Amniotic stem cell (primary cell): Measurements from ENCODE around the gene EVI5L.

Experiments used
- DNase-seq: peaks from one replicate; lab custom pipeline; 2025; lab: John Stamatoyannopoulos, UW

Gene EVI5L

DNA sequence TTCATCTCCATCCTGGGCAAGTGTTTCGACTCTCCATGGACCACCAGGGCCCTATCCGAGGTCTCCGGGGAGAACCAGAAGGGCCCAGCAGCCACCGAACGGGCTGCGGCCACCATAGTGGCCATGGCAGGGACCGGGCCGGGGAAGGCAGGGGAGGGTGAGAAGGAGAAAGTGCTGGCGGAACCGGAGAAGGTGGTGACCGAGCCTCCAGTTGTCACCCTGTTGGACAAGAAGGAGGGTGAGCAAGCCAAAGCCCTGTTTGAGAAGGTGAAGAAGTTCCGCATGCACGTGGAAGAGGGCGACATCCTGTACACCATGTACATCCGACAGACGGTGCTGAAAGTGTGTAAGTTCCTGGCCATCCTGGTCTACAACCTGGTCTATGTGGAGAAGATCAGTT is 68.9 kb downstream of the EVI5L start:
- DNase-seq: no peak

DNA sequence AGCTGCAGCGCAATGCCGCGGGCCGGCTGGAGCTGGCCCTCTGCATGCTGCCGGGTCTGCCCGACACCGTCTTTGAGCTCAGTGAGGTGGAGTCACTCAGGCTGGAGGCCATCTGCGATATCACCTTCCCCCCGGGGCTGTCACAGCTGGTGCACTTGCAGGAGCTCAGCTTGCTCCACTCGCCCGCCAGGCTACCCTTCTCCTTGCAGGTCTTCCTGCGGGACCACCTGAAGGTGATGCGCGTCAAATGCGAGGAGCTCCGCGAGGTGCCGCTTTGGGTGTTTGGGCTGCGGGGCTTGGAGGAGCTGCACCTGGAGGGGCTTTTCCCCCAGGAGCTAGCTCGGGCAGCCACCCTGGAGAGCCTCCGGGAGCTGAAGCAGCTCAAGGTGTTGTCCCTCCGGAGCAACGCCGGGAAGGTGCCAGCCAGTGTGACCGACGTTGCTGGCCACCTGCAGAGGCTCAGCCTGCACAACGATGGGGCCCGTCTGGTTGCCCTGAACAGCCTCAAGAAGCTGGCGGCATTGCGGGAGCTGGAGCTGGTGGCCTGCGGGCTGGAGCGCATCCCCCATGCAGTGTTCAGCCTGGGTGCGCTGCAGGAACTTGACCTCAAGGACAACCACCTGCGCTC is 69.8 kb downstream of the EVI5L start:
- DNase-seq: no peak

DNA sequence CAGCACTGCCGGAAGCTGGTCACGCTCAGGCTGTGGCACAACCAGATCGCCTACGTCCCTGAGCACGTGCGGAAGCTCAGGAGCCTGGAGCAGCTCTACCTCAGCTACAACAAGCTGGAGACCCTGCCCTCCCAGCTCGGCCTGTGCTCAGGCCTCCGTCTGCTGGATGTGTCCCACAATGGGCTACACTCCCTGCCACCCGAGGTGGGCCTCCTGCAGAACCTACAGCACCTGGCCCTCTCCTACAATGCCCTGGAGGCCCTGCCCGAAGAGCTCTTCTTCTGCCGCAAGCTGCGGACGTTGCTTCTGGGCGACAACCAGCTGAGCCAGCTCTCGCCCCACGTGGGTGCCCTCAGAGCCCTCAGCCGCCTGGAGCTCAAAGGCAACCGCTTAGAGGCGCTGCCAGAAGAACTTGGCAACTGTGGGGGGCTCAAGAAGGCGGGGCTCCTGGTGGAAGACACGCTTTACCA is 70.4 kb downstream of the EVI5L start:
- no peak for DNase-seq

DNA sequence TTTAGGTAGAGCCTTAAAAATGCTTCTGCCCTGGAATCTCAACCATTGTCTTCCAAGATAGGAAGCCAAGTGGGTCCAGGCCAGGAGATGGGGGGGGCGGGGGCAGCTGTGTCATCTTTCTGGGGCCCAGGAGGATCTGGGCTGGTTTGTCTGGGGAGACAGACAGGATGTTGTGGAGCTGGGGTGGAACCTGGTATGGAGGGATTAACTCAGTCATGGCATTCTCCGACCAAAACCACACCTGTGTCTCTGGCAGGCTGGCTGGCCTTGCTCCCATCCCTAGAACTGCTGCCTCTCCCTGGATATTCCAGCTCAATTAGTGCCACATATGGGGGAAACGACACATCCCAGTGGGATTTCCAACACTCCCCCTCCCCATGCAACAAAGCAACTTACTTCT is 70.9 kb downstream of the EVI5L start:
- DNase-seq: no peak

DNA sequence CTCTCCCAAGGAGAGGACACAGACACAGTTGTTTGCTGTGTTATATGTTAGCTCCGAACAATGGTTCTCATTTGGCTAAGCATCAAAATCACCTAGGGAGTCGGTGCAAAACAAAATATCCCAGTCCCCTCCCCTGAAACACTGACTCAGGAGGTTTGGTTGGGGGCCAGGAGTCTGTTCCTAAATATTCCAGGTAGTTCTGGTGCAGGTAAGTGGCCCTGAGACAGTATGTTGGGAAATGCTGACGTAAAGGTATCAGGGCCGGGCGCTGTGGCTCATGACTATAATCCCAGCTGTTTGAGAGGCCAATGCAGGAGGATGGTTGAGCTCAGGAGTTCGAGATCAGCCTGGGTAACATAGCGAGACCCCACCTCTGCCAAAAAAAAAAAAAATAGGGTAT is 71.3 kb downstream of the EVI5L start:
- no peak for DNase-seq

DNA sequence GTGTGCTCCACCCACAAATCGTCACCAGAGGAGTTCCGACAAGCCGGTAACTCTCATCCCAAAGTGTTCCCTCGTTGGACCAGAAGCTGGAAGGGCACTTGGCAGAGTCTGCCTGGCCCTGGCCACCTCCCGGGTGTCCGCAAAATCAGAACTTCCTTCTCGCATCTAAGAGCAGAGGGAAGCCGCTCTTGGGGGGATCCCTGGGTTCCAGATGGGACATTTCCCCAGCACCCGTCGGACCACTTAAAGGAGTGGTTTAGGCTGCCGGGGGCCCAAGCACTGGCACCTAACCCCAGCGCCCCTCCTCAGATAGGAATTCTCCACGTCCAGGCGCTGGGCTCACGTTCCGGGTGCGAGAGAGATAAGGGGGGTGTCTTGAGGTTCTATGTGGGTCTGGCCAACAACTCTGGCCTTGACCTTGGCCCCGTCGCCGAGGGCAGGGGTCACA is 72.8 kb downstream of the EVI5L start:
- DNase-seq: no peak

DNA sequence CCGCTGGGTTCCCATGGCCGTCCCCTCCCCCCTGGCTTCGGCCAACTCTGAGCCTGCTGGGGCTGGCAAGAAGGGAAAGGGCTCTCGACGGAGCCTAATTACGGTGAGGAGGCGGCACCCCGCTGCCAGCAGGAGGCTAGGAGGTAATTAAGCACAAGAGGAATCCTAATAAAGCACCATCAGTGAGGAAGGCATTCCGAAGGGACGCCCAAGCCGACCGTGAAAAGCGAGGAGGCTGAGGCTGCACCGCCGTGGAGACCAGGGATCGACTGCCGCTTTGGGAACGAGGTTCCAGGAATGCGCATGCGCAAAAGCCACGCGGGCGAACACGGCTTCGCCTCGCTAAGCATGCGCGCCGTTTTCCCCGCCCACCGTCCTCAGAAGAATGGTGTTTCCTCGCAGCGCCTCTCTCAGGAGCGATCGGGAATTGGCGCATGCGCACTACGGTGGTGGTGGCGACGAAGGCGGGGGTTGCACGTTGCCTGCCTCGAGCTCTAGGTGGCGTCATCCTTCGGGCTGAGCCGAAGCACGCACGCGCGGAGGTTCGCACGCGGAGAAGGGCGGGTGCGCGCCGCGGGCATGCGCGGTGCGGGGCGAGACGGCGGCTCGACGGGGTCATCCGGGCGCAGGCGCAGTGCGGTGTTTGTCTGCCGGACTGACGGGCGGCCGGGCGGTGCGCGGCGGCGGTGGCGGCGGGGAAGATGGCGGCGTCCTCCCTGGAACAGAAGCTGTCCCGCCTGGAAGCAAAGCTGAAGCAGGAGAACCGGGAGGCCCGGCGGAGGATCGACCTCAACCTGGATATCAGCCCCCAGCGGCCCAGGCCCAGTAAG is 73.4 kb downstream of the EVI5L start, which contains the start of gene MAP2K7:
MAP2K7 (plus strand) TSS at position 634 of the 830 bp plus-strand sequence; CDS start at position 702, 68 bp downstream.
- peak; percentile 97 for DNase-seq

DNA sequence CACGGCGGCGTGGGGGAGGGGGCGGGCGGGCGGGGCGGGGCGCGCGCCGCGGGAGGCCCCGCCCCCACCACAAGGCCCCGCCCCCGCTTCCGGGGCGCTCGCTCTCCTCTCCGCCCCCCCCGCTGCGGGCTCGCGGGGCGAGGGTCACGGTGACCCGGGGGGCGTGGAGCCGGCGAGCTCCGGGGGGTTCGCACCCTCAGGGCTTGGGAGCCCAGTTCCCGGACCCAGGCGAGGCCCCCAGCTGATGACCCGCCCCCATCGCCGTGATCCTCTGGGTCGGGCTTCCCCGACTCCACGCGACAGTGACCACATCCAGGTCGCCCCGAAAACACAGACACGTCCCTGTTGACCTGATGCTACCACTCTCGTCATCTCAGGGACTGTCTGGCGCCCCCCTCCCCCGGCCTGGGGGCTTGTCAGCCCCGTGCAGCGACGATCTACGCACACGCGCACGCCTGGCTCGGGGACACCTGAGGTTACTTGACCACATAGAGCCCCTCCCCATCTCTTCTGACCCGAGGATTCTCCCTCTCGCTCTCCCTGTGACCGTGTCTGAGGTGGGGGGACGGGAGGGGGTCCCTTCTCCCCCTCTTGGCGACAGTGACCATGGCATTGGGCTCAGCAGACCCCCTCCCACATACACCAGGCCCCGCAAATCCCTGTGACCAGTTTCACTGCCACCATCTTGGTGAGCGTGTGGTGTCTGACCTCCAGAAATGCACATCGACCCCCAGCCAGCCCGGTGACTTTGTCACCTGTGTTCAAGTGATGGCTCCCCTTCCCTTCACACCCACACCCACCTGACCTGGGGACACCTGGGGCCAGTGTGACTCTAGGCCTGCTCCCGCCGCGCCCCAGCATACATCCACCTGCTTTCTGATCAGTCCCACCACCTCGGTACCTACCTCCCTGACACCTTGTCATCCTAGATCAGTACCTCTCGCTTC is 74.3 kb downstream of the EVI5L start:
- DNase-seq: no peak

DNA sequence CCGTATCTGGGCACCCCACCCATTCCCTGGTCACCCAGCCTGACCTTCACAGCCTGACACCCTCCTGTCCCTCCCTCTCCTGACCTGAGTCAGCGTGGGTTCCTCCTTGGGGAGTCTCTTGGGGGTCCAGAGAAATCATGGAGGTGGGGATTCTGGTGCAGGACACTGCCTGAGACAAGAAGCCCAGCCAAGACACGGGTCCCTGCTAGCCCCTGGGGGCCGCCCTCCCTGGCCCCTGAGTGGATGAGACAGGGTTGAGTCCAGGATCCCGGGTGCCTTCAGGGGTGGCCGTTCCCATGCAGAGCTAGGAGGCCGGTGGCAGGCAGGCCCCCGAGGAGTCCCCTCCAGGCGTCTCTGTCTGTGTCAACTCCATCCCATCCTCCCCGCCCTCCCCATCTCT is 75.2 kb downstream of the EVI5L start:
- DNase-seq: no peak

DNA sequence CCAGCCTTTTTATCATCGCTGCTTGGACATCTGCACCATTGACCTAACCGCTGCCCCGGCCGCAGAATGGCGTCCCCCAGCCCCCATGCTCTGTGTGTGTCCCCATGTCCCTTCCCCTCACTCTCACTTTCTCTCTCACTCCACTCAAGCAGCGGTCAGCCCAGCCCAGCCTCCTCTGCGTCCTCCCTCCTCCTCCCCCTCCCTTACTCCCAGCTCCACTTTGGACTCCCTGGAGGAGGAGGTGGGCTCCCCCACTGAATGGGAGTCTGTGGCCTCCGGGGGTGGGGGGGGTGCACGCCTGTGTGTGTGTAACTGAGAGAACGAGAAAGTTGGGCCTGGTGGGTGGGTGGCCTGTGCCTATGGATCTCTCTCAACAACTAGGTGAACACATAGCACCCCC is 75.8 kb downstream of the EVI5L start:
- no peak for DNase-seq

DNA sequence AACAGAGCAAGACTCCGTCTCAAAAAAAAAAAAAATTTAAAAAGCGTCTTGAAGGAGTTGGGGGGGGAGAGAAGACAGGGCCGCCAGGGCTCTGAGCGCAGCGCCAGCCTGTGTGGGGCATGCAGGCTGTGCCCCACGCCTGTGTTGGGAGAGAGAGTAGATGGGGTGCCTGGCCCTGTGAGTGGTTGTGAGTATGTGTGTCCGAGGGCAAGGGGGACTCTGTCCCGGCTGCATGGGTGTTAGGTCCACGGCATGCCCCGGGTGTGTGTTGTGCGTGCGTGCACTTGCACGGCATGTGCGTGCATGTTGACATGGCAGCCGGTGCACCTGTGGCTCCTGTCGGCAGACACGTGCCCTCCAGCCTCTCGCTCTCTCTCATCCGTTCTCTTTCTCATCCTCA is 77.1 kb downstream of the EVI5L start:
- DNase-seq: no peak

DNA sequence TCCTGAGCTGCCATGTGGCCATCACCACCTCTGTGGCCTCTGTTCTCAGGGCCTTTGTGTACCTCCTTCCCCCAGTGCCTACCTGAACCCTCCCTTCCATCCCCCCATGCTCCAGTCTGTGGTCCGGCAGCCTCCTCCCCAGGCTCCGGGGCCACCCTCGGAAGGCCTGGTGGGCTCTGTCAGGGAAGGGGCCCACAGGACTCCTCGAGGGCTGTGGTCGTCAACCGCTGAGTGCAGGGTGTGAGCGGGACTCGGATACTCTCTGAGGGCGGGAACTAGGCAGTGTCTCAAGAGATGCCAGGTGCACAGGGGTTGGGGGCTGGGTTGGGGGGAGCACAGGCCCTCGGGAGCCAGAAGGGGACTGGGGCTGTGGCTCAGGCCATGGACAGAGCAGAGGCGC is 77.5 kb downstream of the EVI5L start:
- DNase-seq: no peak

DNA sequence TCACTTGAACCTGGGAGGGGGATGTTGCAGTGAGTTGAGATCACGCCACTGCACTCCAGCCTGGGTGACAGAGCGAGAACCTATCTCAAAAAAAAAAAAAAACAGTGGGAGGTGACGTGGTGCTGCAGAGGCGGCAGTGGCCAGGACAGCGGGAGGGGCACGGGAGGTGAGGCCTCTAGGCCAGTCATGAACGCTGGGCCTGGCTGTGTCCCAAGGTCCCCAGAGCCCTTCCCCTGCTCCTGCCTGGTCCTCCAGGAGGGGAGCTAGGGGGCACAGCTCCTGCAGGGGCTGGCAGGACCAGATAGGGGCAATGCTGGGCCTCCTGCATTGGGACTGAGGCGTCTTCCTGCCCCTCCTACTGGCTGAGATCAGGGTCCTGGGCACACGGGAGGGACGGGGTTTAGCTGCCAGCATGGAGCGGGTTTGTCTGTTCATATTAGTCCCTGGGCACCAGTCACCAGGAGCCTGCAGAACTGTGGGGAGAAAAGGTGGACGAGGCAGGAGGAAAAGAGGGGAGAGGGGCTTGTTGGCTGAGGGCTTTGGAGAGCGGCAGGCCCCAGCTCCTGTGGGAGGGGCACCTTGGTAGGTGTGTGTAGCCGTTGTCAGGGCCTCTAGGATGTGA is 78.2 kb downstream of the EVI5L start:
- no peak for DNase-seq

DNA sequence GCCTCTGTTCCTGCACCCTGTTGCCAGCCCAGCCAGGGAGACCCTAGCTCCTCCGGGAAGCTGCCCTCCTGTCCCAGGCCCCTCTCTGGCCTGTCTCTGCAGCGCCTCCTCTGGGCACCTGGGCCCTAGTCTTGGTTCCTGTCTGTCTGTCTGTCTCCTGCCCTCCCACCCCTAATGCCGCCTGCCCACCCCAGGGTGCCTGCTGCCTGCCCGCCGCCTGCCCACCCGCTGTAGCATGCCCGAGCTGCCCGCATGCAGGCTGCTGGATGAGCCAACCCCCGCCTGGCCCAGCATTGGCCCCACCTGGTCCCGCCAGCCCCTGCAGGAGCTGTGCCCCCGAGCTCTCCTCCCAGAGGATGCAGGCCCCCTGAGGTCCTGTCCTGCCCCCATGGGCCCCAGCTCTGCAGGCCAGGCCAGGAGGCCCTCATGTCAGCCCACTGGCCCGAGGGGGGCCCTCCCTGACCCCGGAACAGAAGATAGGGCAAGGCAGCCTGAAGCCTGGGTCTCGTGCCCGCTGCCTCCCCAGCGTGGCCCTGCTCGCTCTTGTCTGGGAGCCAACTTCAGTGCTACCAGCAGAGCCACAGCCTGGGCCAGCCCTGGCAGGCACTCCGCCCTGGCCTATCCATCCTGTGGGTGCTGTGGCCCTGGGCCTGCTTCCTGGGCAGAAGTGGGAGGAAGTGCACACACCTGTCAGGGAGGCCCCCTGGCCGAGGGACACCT is 78.9 kb downstream of the EVI5L start:
- no peak for DNase-seq

DNA sequence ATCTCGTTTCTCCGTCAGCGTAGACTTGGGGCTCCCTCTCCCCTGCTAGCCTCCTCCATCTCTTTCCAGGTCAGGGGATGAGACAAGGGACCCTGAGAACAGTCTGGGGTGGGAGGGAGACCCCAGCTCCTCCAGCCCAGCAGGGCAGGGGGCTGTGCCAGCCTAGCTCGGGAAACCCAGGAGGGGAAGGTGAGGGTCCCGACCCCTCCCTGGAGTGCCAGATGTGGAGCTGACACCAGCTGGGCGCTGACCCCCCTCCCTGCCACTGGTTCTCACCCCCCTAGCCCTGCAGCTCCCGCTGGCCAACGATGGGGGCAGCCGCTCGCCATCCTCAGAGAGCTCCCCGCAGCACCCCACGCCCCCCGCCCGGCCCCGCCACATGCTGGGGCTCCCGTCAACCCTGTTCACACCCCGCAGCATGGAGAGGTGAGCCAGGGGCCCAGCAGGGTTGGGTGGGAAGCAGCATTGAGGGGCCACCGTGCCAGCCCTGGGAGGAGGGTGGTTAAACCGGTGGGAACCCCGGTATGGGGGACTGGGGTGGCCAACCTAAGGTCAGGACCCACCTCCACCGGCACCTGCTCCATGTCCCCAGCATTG is 79.6 kb downstream of the EVI5L start:
- no peak for DNase-seq

DNA sequence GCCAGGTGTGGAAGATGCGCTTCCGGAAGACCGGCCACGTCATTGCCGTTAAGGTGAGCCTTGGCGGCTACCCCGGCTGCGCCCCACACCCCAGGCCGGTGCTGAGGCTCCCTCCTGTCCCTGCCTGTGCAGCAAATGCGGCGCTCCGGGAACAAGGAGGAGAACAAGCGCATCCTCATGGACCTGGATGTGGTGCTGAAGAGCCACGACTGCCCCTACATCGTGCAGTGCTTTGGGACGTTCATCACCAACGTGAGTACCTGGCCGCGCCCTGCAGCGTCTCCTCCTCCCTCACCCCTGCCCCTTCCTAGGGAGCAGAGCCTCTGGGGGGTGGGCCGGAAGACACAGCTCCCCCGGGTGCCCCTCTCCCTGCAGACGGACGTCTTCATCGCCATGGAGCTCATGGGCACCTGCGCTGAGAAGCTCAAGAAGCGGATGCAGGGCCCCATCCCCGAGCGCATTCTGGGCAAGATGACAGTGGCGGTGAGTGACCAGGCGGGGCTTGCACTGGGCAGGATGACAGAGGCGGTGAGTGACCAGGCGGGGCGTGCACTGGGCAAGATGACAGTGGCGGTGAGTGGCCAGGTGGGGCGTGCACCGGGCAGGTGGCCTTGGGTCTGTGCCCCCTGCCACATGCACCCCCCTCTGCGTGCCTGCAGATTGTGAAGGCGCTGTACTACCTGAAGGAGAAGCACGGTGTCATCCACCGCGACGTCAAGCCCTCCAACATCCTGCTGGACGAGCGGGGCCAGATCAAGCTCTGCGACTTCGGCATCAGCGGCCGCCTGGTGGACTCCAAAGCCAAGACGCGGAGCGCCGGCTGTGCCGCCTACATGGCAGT is 80.5 kb downstream of the EVI5L start:
- no peak for DNase-seq

DNA sequence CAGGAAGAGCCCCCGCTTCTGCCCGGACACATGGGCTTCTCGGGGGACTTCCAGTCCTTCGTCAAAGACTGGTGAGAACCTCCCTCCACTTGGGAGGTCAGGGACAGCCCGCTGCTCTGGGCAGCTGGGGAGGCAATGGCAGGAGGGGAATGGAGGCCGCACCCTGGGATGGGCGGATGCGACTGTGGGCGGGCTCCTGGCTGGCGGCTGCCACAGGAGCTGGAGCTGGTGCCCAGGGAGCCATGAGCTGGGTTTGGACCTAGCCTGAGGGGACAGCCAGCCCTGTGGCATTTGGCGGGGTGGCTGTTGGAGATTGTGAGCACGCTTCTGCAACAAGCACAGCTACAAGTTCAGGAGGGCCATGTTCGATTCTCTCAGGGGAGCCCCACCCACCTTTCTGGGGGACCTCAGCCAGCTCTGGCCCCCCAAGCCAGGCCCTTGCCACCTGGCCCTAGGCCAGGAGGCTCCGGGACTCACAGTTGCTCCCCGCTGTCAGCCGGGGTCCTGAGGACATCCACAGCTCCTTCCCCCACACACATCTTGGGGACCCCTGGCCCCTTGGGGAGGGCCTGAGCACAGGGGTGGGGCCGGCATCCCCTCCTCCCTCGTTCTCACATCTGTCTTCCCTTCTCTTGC is 81.6 kb downstream of the EVI5L start:
- DNase-seq: no peak

DNA sequence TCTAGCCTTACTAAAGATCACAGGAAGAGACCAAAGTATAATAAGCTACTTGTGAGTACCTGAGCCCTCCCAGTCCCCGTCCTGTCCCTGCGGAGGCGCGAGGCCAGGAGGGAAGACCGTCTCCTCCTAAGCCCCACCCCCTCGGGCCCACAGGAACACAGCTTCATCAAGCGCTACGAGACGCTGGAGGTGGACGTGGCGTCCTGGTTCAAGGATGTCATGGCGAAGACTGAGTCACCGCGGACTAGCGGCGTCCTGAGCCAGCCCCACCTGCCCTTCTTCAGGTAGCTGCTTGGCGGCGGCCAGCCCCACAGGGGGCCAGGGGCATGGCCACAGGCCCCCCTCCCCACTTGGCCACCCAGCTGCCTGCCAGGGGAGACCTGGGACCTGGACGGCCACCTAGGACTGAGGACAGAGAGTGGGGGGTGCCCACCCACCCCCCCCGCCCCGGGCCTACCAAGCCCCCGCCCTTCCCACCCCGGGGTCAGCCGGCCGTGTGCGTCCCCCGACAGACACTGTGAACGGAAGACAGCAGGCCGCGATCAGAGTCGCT is 82.2 kb downstream of the EVI5L start:
- no peak for DNase-seq
